Measurements from ENCODE around the gene NCK2. TPM values are rescaled to one million over a fixed set of nuclear protein-coding genes. Genes with fewer than 3 reads are reported as not detected.

NCK2 gene
- total RNA-seq, 4 donors from 2014 or later = 14.7 to 47.5 (median 29.3) TPM

DNA sequence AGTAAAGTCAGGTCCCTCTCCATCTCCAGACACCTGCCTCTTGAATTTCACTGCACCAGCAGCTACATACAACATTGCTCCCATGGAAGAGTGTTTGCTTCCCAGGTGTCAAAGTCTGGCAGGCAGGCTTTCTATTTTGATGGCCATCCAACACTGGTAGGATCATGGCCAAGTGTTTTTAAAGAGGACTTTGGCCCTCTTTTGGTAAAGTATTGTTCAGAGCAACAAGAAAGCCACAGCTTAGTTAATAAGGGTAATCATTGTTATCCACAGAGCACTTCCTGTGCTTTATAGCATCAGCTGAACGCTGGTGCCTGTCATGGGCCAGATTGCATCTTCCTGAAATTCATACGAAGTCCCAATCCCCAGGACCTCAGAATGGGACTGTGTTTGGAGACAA lies 133.2 kb downstream of the NCK2 start:
- no peak overlapping the region for H3K4me3 ChIP-seq
- DNase-seq = no peak
- no peaks in the 10 kb centered on the region for H3K27me3 ChIP-seq
- no peak overlapping the region for H3K27ac ChIP-seq
- H3K36me3 ChIP-seq = no peaks in the 10 kb centered on the region
- TF ChIP-seq POLR2A (IDR thresholded peaks at IDR 0.05) = no peak
- TF ChIP-seq, protein P1, sequence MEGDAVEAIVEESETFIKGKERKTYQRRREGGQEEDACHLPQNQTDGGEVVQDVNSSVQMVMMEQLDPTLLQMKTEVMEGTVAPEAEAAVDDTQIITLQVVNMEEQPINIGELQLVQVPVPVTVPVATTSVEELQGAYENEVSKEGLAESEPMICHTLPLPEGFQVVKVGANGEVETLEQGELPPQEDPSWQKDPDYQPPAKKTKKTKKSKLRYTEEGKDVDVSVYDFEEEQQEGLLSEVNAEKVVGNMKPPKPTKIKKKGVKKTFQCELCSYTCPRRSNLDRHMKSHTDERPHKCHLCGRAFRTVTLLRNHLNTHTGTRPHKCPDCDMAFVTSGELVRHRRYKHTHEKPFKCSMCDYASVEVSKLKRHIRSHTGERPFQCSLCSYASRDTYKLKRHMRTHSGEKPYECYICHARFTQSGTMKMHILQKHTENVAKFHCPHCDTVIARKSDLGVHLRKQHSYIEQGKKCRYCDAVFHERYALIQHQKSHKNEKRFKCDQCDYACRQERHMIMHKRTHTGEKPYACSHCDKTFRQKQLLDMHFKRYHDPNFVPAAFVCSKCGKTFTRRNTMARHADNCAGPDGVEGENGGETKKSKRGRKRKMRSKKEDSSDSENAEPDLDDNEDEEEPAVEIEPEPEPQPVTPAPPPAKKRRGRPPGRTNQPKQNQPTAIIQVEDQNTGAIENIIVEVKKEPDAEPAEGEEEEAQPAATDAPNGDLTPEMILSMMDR (IDR thresholded peaks at IDR 0.05) = no peak
- intact Hi-C loops (cut with DNase I; ENCODE audit: low total_unique reads) = no loop called here
- H3K4me1 ChIP-seq = no peaks in the 10 kb centered on the region
- no peaks in the 10 kb centered on the region for H3K9me3 ChIP-seq

DNA sequence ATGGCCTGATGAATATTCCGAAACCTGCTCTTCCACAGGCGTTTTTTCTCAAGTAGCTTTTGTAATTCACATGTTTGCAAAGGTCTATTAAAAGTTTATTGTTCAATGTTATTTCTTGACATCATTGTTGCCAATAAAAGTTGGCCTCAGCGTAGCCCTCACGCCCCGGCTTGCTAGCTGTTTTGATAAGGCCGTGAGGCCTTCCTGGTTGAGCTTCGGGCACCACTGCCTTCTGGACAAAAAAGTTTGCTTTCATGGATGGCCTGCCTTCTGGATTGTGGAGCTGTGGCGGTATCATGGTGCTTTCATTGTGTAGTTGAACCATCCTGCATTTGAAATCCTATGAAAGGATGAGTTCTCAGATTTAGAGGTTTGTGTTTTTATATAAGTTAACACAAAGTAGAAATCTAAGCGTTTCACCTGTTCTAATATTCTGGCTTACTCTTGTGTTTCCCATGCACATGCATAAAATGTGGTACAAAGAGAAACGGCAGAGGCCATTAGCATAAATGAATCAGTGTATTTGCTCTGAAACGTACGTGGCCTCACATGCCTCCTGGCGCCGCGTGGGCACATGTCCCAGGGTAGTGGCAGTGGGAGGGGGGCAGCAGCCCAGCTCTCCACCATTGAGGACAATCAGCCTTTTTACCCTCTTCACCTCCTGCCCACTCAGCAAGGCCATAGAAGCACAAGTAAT lies 134.5 kb downstream of the NCK2 start:
- Histone ChIP-seq H3K4me1 (no peaks in the 10 kb centered on the region), H3K9me3 (no peaks in the 10 kb centered on the region), H3K27me3 (no peaks in the 10 kb centered on the region), H3K36me3 (no peaks in the 10 kb centered on the region), H3K27ac (no peak overlapping the region), H3K4me3 (no peak overlapping the region)
- DNase-seq = no peak
- TF ChIP-seq POLR2A (IDR thresholded peaks at IDR 0.05) = no peak
- TF ChIP-seq, protein P1 (IDR thresholded peaks at IDR 0.05) = no peak
- intact Hi-C loops (cut with DNase I; ENCODE audit: low total_unique reads) = no loop called here

DNA sequence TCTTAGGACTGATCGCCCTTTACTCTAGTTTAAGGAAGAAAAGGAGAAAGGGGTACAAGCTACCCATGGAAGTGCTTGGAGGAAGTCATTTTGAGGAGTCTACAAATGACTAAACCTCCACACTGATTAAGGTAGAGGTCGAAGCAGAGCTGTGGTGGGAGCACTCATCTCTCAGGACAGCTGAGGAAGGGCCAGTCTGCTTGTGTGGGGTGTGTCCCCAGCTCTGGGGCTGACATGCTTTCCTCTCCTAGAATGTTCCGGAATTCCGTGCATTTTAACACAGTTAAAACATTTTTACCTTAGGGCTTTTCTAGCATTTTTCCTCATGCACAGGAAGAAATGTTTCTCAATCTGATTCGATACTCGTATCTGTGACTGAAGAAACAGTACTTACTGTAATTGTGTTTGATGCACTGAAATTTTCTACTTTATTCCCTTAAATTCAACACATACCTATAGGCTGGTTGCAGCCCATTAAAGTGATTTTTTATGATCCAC lies 135.1 kb downstream of the NCK2 start:
- DNase-seq = no peak
- no peaks in the 10 kb centered on the region for H3K27me3 ChIP-seq
- no peak overlapping the region for H3K4me3 ChIP-seq
- no peak overlapping the region for H3K27ac ChIP-seq
- H3K9me3 ChIP-seq = no peaks in the 10 kb centered on the region
- H3K4me1 ChIP-seq = no peaks in the 10 kb centered on the region
- intact Hi-C loops (cut with DNase I; ENCODE audit: low total_unique reads) = no loop called here
- TF ChIP-seq POLR2A (IDR thresholded peaks at IDR 0.05) = no peak
- TF ChIP-seq, protein P1 (IDR thresholded peaks at IDR 0.05) = no peak
- H3K36me3 ChIP-seq = no peaks in the 10 kb centered on the region

DNA sequence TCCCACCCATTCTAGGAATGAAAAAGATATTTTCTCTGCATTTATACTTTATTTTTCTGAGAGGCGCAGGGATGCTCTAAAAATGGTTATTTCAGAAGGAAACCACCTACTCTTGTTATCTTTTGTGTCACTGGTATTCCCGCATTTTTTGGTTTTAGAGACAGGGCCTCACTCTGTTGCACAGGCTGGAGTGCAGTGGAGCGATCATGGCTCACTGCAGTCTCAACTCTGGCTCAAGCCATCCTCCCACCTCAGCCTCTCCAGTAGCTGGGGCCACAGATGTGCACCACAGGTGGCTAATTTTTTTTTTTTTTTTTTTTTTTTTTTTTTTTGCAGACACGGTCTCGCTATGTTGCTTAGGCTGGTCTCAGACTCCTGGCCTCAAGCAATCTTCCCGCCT lies 135.9 kb downstream of the NCK2 start:
- Histone ChIP-seq H3K27ac (no peak overlapping the region), H3K9me3 (no peaks in the 10 kb centered on the region), H3K4me1 (peaks cover 0 to 3% of the 10 kb centered on the region in 2 donors), H3K4me3 (no peak overlapping the region), H3K27me3 (no peaks in the 10 kb centered on the region), H3K36me3 (no peaks in the 10 kb centered on the region)
- TF ChIP-seq, protein P1 (IDR thresholded peaks at IDR 0.05) = no peak
- TF ChIP-seq POLR2A (IDR thresholded peaks at IDR 0.05) = no peak
- DNase-seq = no peak
- intact Hi-C loops (cut with DNase I; ENCODE audit: low total_unique reads) = no loop called here

DNA sequence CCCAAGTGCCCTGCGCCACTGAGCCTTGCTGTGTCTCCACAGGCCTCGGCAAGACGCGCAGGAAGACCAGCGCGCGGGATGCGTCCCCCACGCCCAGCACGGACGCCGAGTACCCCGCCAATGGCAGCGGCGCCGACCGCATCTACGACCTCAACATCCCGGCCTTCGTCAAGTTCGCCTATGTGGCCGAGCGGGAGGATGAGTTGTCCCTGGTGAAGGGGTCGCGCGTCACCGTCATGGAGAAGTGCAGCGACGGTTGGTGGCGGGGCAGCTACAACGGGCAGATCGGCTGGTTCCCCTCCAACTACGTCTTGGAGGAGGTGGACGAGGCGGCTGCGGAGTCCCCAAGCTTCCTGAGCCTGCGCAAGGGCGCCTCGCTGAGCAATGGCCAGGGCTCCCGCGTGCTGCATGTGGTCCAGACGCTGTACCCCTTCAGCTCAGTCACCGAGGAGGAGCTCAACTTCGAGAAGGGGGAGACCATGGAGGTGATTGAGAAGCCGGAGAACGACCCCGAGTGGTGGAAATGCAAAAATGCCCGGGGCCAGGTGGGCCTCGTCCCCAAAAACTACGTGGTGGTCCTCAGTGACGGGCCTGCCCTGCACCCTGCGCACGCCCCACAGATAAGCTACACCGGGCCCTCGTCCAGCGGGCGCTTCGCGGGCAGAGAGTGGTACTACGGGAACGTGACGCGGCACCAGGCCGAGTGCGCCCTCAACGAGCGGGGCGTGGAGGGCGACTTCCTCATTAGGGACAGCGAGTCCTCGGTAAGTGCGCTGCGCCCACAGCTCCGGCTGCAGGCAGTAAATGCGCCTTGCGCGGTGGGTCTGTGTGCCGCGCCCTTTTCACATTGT lies 136.8 kb downstream of the NCK2 start:
- TF ChIP-seq POLR2A (IDR thresholded peaks at IDR 0.05) = no peak
- TF ChIP-seq, protein P1 (IDR thresholded peaks at IDR 0.05) = no peak
- Histone ChIP-seq H3K9me3 (no peaks in the 10 kb centered on the region), H3K27ac (no peak overlapping the region), H3K4me3 (no peak overlapping the region), H3K27me3 (no peaks in the 10 kb centered on the region), H3K4me1 (peaks cover 2 to 3% of the 10 kb centered on the region in 2 donors), H3K36me3 (no peaks in the 10 kb centered on the region)
- intact Hi-C loops (cut with DNase I; ENCODE audit: low total_unique reads) = no loop called here
- DNase-seq = no peak
